Omental fat pad (tissue), 4 donors: ENCODE data around the gene ADGRG1. TPM values are rescaled to one million over a fixed set of nuclear protein-coding genes. Genes with fewer than 3 reads are reported as not detected.

Source experiments
- ATAC-seq: fragments of 150-250 bp; one replicate; pipeline ENCODE4 v1.9.1; 2016; ENCODE audit warnings: mild to moderate bottlenecking, moderate library complexity; ENCODE audit not compliant: low FRiP score
- DNase-seq: peaks from one replicate; pipeline ENCODE4 v3.0.0-alpha.2; 2019; ENCODE audit warnings: low spot score
- total RNA-seq, 4 donors: library from RNA; depleted of rRNA; stranded (reverse); fragments of >200 nt; gene quantifications; one replicate each; pipeline ENCODE4 v1.1.0, GENCODE V29; 2016
- TF ChIP-seq, protein P1 (sequence below), 3 donors: fragments of 450-650 bp; IDR thresholded peaks; one replicate each; pipeline ENCODE4 v1.5.1; 2016 to 2017; ENCODE audit warnings: antibody characterized with exemption in 3 of 3, mild to moderate bottlenecking in 3 of 3, moderate library complexity in 2 of 3

The ADGRG1 gene
- total RNA-seq, 4 donors from 2014 or later, result 15.3 to 99.1 (median 70.5) TPM

DNA sequence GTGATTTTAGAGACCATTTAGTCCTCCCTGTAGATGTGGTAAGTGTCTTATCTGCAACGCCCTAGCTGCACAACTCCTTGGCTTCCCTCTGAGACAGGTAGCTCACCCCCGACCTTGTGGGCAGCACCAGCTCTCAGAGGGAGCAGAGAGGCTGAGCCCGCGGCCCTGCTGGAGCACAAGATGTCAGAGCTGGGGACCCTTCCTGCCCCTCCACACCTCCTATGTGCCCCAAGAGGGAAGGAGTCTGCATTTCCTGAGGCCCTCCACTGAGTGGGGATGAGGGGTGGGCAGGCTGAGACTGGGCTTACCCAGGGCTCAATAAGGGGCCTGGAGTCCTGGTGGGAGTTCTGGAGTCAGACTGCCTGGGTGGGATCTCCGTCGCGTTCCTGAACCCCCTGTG lies 12.2 kb upstream of the ADGRG1 start:
- DNase-seq, result no peak
- TF ChIP-seq, protein P1, sequence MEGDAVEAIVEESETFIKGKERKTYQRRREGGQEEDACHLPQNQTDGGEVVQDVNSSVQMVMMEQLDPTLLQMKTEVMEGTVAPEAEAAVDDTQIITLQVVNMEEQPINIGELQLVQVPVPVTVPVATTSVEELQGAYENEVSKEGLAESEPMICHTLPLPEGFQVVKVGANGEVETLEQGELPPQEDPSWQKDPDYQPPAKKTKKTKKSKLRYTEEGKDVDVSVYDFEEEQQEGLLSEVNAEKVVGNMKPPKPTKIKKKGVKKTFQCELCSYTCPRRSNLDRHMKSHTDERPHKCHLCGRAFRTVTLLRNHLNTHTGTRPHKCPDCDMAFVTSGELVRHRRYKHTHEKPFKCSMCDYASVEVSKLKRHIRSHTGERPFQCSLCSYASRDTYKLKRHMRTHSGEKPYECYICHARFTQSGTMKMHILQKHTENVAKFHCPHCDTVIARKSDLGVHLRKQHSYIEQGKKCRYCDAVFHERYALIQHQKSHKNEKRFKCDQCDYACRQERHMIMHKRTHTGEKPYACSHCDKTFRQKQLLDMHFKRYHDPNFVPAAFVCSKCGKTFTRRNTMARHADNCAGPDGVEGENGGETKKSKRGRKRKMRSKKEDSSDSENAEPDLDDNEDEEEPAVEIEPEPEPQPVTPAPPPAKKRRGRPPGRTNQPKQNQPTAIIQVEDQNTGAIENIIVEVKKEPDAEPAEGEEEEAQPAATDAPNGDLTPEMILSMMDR (IDR thresholded peaks at IDR 0.05), result no peak
- ATAC-seq, result no peak

DNA sequence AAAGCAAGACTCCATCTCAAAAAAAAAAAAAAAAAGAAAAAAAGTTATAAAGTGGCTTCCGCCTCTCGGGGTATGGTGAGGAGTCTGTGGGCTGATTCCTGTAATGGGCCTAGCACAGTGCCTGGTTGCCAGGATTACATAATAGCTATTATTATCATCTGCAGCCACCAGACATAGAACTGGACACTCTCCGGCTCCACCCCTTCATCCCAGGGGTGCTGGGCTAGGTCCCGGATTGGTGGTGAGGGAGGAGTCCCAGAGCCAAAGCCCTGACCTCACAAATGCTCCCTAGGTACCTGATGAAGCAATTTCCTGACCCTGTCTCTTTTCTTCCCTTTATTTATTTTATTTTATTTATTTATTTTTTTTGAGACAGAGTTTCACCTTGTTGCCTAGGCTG lies 11.6 kb upstream of the ADGRG1 start:
- DNase-seq (no peak), ATAC-seq (no peak)
- TF ChIP-seq, protein P1 (IDR thresholded peaks at IDR 0.05), result no peak

DNA sequence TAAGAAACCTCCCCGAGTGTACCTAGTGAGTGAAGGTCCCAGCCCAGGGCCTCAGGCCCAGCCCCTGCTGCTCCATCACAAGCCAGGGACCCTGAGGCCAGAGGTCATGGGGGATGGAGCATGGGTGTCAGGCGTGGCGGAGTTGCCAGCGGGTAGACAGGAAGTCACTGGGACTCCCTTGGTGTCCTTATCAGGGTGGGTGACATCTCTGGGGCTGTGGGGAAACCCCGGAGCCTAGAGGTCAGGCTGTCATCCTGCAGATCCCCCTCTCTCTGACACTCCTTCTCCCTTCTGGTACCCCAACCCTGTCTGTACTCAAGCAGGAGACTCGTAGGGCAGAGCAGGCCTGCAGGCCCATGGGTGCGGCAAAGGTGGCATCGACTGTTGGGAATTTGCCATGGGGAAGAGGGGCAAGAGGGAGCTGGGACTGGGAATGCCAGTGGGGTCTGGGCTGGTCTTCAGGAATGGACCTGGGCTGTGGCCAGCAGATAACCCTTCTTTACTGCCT lies 10.8 kb upstream of the ADGRG1 start:
- no peak for DNase-seq
- TF ChIP-seq, protein P1 (IDR thresholded peaks at IDR 0.05), result no peak

DNA sequence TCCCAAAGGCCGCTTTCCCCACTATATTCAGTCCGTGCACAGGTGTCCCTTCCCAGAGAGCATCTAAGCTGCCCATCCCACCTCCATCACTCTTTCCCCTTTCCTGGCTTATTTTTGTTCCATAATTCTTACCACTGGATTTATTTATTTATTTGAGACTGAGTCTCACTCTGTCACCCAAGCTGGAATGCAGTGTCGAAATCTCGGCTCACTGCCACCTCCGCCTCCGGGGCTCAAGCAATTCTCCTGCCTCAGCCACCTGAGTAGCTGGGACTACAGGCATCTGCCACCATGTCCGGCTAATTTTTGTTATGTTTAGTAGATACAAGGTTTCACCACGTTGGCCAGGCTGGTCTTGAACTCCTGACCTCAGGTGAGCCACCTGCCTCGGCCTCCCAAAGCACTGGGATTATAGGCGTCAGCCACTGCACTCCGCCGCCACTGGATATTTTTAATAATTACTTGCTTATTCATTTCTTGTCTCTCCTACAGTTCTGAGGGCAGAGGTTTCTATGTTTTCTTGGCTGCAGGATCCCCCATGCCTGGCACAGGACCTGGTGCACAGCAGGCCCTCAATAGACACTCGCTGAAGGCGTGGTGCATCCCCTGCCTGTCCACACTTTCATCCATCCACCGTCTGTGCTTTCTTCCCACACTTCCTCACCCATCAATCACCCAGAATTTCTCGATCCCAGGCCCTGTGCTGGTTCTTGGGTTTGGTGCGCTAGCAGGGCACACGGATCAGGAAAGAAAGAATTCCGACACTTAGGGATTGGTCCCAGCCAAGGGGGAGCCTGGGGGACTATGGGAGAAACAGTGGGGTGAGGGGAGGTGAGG lies 9.9 kb upstream of the ADGRG1 start:
- no peak for ATAC-seq
- DNase-seq, result no peak

More for the DNA sequence above, 10.8 kb upstream of the ADGRG1 start:
- ATAC-seq, result no peak

DNA sequence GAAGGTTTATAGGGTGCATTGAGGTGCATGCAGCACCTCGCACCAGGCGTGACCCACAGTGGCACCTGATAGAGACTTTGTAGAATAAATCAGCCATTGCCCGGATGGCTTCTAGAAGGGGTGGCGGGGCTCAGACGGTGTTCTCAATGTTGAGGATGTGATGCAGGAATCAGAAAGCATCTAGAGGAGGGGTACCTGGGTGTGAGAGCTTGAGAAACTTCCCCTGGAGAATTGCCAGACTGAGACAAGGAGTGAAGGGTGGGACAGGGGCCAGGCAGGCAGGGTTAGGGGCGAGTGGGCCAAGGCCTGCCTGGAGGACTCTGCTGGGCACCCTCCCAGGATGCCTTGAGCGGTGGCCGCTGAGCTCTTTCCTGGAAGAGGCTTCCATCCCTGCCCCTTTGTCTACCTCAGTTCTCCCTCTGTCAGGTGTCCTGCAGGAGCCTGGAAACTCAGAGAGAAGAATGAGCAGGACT lies 9.3 kb upstream of the ADGRG1 start:
- TF ChIP-seq, protein P1 (IDR thresholded peaks at IDR 0.05), result no peak
- no peak for ATAC-seq
- DNase-seq, result no peak

More for the DNA sequence above, 9.9 kb upstream of the ADGRG1 start:
- TF ChIP-seq, protein P1 (IDR thresholded peaks at IDR 0.05), result no peak

DNA sequence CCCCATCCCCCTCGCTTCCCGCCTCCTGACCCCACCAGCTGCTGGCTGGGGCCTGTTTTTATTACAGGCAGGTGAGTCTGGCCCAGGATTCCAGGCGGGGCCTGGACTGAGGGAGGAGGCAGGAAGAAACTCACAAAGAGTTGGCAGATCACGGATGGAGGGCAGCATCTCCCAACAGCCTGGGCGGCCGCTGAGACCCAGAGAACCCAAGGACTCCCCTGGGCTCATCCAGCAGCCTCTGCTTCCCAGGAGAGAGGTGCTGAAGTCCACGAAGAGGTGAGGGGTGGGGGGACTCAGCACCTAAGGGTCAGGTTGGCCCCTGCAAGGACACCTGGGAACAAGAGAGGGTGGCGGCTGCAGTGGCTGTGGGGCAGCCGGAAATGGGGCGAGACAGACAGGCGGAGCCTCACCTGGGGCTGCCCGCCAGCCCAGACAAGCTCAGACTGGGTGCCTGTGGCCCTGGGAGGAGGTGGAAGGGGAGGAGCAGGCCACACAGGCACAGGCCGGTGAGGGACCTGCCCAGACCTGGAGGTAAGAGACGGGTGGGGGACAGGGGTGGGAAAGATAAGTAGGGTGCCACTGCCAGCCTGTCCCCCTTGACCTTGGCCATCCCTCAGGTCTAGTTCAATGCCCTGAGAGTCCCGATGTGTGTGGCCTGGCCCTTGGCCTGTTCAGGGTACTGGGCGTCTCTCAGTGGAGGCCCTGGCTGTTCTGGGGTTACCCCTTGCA lies 8.7 kb upstream of the ADGRG1 start:
- ATAC-seq (no peak), DNase-seq (no peak)
- TF ChIP-seq, protein P1 (IDR thresholded peaks at IDR 0.05), result no peak
